Lower lobe of right lung (tissue), 2 donors: Measurements from ENCODE around the gene GRK7. TPM values are rescaled to one million over a fixed set of nuclear protein-coding genes. Genes with fewer than 3 reads are reported as not detected.
A peak's percentile ranks its signal among the peaks of the same experiment; 100 is the strongest.
"Not testable (repeated sequence)": the region's sequence is repeated elsewhere in the genome, so short reads cannot be mapped to it uniquely, and the experiment has no call there.

Source experiments
- ATAC-seq, 2 donors: fragments of 200-7000 bp; cut with Tn5 transposase; one replicate each; pipeline ENCODE4 v1.9.1; 2020 to 2022; ENCODE audit warnings: mild to moderate bottlenecking in 2 of 2, moderate library complexity in 2 of 2
- DNase-seq: peaks from one replicate; pipeline ENCODE4 v3.0.0-alpha.2; 2020
- H3K27ac ChIP-seq: fragments of 200-600 bp; one replicate; pipeline ENCODE4 v1.8.0; 2022
- H3K27me3 ChIP-seq: fragments of 200-600 bp; one replicate; pipeline ENCODE4 v1.8.0; 2022; ENCODE audit warnings: low read depth
- H3K36me3 ChIP-seq: fragments of 200-600 bp; one replicate; pipeline ENCODE4 v1.8.0; 2022; ENCODE audit warnings: mild to moderate bottlenecking
- H3K4me1 ChIP-seq: fragments of 200-600 bp; one replicate; pipeline ENCODE4 v1.8.0; 2022
- H3K4me3 ChIP-seq: fragments of 200-600 bp; one replicate; pipeline ENCODE4 v1.8.0; 2022; ENCODE audit warnings: mild to moderate bottlenecking
- H3K9me3 ChIP-seq: fragments of 200-600 bp; one replicate; pipeline ENCODE4 v1.8.0; 2022
- CTCF ChIP-seq: fragments of 200-600 bp; IDR thresholded peaks from one replicate; pipeline ENCODE4 v1.8.0; 2022; ENCODE audit warnings: antibody characterized with exemption, mild to moderate bottlenecking
- intact Hi-C: fragments of 100-400 bp; cut with DNase I; formaldehyde crosslinking; loops from one replicate; pipeline ENCODE4 v1.11.0; 2022
- total RNA-seq: library from RNA; stranded (reverse); fragmentation: NEBNext Ultra II Directional; extraction: Animal tissue kit (Norgen Biotek cat#: 25700); gene quantifications from one replicate; pipeline ENCODE4 v1.2.1, GENCODE V29; 2021
- donor health status: DM: no; HTN: yes; CAD: no; lungs with severe emphysema.

Gene GRK7
- total RNA-seq, 1 donor from 2014 or later = not detected

GRCh38 chr3:141782386-141782932 is 19.3 kb downstream of the GRK7 start:
- peak in 1 of 2 donors; percentile 31 for ATAC-seq
- no peak overlapping the region for H3K4me3 ChIP-seq
- no peaks in the 10 kb centered on the region for H3K36me3 ChIP-seq
- H3K4me1 ChIP-seq = no peaks in the 10 kb centered on the region
- no peaks in the 10 kb centered on the region for H3K9me3 ChIP-seq
- no peak for TF ChIP-seq CTCF
- H3K27ac ChIP-seq = no peak overlapping the region
- DNase-seq = no peak
- intact Hi-C loops = no loop called here
- no peaks in the 10 kb centered on the region for H3K27me3 ChIP-seq

GRCh38 chr3:141783632-141784031 is 20.4 kb downstream of the GRK7 start:
- H3K36me3 ChIP-seq = no peaks in the 10 kb centered on the region
- DNase-seq = no peak
- no peak overlapping the region for H3K4me3 ChIP-seq
- no peak for ATAC-seq
- H3K4me1 ChIP-seq = no peaks in the 10 kb centered on the region
- no peak overlapping the region for H3K27ac ChIP-seq
- no peak for TF ChIP-seq CTCF
- no peaks in the 10 kb centered on the region for H3K27me3 ChIP-seq
- H3K9me3 ChIP-seq = no peaks in the 10 kb centered on the region
- intact Hi-C loops = no loop called here

- H3K9me3 ChIP-seq = no peaks in the 10 kb centered on the region
- H3K36me3 ChIP-seq = no peaks in the 10 kb centered on the region
- H3K4me1 ChIP-seq = no peaks in the 10 kb centered on the region
- no peak for TF ChIP-seq CTCF
- no peak overlapping the region for H3K4me3 ChIP-seq
- DNase-seq (no peak), ATAC-seq (no peak)
- H3K27ac ChIP-seq = no peak overlapping the region
- intact Hi-C loops = no loop called here
- H3K27me3 ChIP-seq = no peaks in the 10 kb centered on the region
Observed at GRCh38 chr3:141784096-141784495, 20.9 kb downstream of the GRK7 start.

GRCh38 chr3:141784531-141784930 is 21.3 kb downstream of the GRK7 start:
- TF ChIP-seq CTCF = no peak
- Histone ChIP-seq H3K4me1 (no peaks in the 10 kb centered on the region), H3K4me3 (no peak overlapping the region), H3K27ac (no peak overlapping the region), H3K27me3 (no peaks in the 10 kb centered on the region), H3K9me3 (no peaks in the 10 kb centered on the region), H3K36me3 (no peaks in the 10 kb centered on the region)
- no peak for ATAC-seq
- DNase-seq = no peak
- intact Hi-C loops = no loop called here

- TF ChIP-seq CTCF = no peak
- DNase-seq = no peak
- Histone ChIP-seq H3K27ac (no peak overlapping the region), H3K36me3 (no peaks in the 10 kb centered on the region), H3K4me3 (no peak overlapping the region), H3K9me3 (no peaks in the 10 kb centered on the region), H3K27me3 (no peaks in the 10 kb centered on the region), H3K4me1 (no peaks in the 10 kb centered on the region)
- ATAC-seq = peak; percentile 31
- intact Hi-C loops = no loop called here
Observed at GRCh38 chr3:141788149-141788548, 24.9 kb downstream of the GRK7 start.

GRCh38 chr3:141788750-141789149 is 25.5 kb downstream of the GRK7 start:
- DNase-seq, H3K9me3 ChIP-seq, intact Hi-C loops, H3K4me3 ChIP-seq, H3K27ac ChIP-seq, ATAC-seq, H3K4me1 ChIP-seq, H3K36me3 ChIP-seq, H3K27me3 ChIP-seq: not testable (repeated sequence)
